IMR-90 (cell line): ENCODE data around the gene CD69.

Experiments
- BHLHE40 ChIP-seq: fragments of 150-350 bp; IDR thresholded peaks from 2 replicates; pipeline ENCODE4 v1.6.1; 2016; ENCODE audit warnings: mild to moderate bottlenecking, low read depth, low read length
- CEBPB ChIP-seq: IDR thresholded peaks from 2 replicates; pipeline ENCODE4 v1.6.1; 2012; ENCODE audit warnings: low read depth, low read length, improper control_type of control experiment
- MAFK ChIP-seq: IDR thresholded peaks from 2 replicates; pipeline ENCODE4 v1.6.1; 2012; ENCODE audit warnings: low read depth, low read length, improper control_type of control experiment
- POLR2A ChIP-seq: IDR thresholded peaks from 2 replicates; pipeline ENCODE4 v1.6.1; 2012; ENCODE audit warnings: mild to moderate bottlenecking, low read depth, low read length
- RAD21 ChIP-seq: IDR thresholded peaks from 2 replicates; pipeline ENCODE4 v1.6.1; 2012; ENCODE audit warnings: low read length, improper control_type of control experiment
- RCOR1 ChIP-seq: IDR thresholded peaks from 2 replicates; pipeline ENCODE4 v1.6.1; 2012; ENCODE audit warnings: mild to moderate bottlenecking, low read length, improper control_type of control experiment; ENCODE audit not compliant: insufficient replicate concordance
- TF ChIP-seq, protein P1 (sequence below): conservative IDR thresholded peaks from 2 replicates; pipeline ENCODE4 v1.5.1; 2012; ENCODE audit warnings: mild to moderate bottlenecking, low read depth, low read length, improper control_type of control experiment
- TF ChIP-seq, protein P2 (sequence below): fragments of 150-350 bp; IDR thresholded peaks from 2 replicates; pipeline ENCODE4 v1.6.1; 2016; ENCODE audit warnings: low read depth, mild to moderate bottlenecking, low read length, moderate library complexity, borderline replicate concordance

DNA sequence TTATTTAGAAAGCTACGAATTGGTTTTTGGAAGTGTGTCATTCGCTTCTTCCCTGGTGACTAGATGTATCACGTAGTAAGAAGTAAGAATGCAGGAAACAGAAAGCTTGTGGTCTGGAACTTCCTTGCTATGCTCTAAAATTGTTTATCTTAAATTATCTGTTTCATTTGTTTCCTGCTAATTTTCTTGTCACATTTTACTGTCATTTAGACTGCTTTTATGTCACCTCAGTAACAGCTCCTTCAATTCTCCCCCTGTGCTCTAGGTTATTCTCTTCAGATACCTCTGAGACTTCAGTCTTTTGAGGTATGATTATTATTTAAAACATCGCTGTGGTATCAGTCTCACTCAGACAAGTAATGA lies 699 bp upstream of the CD69 start:
- TF ChIP-seq, protein P1, sequence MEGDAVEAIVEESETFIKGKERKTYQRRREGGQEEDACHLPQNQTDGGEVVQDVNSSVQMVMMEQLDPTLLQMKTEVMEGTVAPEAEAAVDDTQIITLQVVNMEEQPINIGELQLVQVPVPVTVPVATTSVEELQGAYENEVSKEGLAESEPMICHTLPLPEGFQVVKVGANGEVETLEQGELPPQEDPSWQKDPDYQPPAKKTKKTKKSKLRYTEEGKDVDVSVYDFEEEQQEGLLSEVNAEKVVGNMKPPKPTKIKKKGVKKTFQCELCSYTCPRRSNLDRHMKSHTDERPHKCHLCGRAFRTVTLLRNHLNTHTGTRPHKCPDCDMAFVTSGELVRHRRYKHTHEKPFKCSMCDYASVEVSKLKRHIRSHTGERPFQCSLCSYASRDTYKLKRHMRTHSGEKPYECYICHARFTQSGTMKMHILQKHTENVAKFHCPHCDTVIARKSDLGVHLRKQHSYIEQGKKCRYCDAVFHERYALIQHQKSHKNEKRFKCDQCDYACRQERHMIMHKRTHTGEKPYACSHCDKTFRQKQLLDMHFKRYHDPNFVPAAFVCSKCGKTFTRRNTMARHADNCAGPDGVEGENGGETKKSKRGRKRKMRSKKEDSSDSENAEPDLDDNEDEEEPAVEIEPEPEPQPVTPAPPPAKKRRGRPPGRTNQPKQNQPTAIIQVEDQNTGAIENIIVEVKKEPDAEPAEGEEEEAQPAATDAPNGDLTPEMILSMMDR, result no peak
- TF ChIP-seq BHLHE40 (no peak), RAD21 (no peak), POLR2A (no peak), CEBPB (no peak), MAFK (no peak), RCOR1 (no peak)
- TF ChIP-seq, protein P2, sequence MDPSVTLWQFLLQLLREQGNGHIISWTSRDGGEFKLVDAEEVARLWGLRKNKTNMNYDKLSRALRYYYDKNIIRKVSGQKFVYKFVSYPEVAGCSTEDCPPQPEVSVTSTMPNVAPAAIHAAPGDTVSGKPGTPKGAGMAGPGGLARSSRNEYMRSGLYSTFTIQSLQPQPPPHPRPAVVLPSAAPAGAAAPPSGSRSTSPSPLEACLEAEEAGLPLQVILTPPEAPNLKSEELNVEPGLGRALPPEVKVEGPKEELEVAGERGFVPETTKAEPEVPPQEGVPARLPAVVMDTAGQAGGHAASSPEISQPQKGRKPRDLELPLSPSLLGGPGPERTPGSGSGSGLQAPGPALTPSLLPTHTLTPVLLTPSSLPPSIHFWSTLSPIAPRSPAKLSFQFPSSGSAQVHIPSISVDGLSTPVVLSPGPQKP, result no peak
